ENCODE results near the gene GJD2. TPM values are rescaled to one million over a fixed set of nuclear protein-coding genes. Genes with fewer than 3 reads are reported as not detected.

GJD2 gene
- polyA plus RNA-seq, 10 donors, result 0.14 to 8.9 (median 3.9) TPM

GRCh38 chr15:34726406-34727100, 28.2 kb downstream of the GJD2 start:
- DNase-seq, result no peak

GRCh38 chr15:34725556-34725955, 29.2 kb downstream of the GJD2 start:
- DNase-seq, result peak; percentile 58 to 84 (median 58)

- DNase-seq, result peak in 1 of 3 donors; percentile 27
These were observed 30.3 kb downstream of the GJD2 start for GRCh38 chr15:34724481-34724880.

- peak in 1 of 3 donors; percentile 16 for DNase-seq
These were observed 32.4 kb downstream of the GJD2 start for GRCh38 chr15:34722439-34722836.

- peak; percentile 69 to 73 (median 72) for DNase-seq
These were observed 32.9 kb downstream of the GJD2 start for GRCh38 chr15:34721802-34722438.

GRCh38 chr15:34721157-34721801, 33.5 kb downstream of the GJD2 start:
- DNase-seq, result no peak

- no peak for DNase-seq
These were observed 35.1 kb downstream of the GJD2 start for GRCh38 chr15:34719695-34720094.

- no peak for DNase-seq
These were observed 35.8 kb downstream of the GJD2 start for GRCh38 chr15:34718681-34719665.

GRCh38 chr15:34717729-34718128, 37.1 kb downstream of the GJD2 start:
- DNase-seq, result no peak

GRCh38 chr15:34716111-34716510, 38.7 kb downstream of the GJD2 start:
- no peak for DNase-seq

GRCh38 chr15:34714476-34715121, 40.2 kb downstream of the GJD2 start:
- DNase-seq, result no peak

GRCh38 chr15:34713635-34714034, 41.2 kb downstream of the GJD2 start:
- DNase-seq, result no peak

- no peak for DNase-seq
These were observed 44.9 kb downstream of the GJD2 start for GRCh38 chr15:34709866-34710265.

GRCh38 chr15:34708422-34708821, 46.4 kb downstream of the GJD2 start:
- peak in 2 of 3 donors; percentile 41 to 42 for DNase-seq

GRCh38 chr15:34701536-34701935, 53.3 kb downstream of the GJD2 start:
- DNase-seq, result peak in 2 of 3 donors; percentile 27 to 32

Other genes starting within 250 kb of the GJD2 start
- 10 to 100 TPM in 9 of 10 donors, 1 to 10 TPM in 1; 8.0 to 75.8 (median 32.0) TPM for gene GOLGA8B, start 171.3 kb downstream of the GJD2 start, polyA plus RNA-seq (ENCODE audit: insufficient read length in 10 of 10)
- over 10,000 TPM in 3 of 10 donors, 1,000 to 10,000 TPM in 7; 5,325 to 10,381 (median 8,628) TPM for gene ACTC1, start 40.6 kb upstream of the GJD2 start, polyA plus RNA-seq (ENCODE audit: insufficient read length in 10 of 10)
- gene AQR, start 214.7 kb upstream of the GJD2 start, polyA plus RNA-seq (ENCODE audit: insufficient read length in 10 of 10), result 10 to 100 TPM; 14.2 to 25.6 (median 22.3) TPM
- gene ZNF770, start 233.3 kb upstream of the GJD2 start, polyA plus RNA-seq (ENCODE audit: insufficient read length in 10 of 10), result 10 to 100 TPM; 18.0 to 38.8 (median 25.1) TPM